AG10803 (cell line): ENCODE results near the gene MBP.

Experiments
- DNase-seq: peaks from one replicate; pipeline ENCODE4 v3.0.0; 2010; ENCODE audit warnings: low read depth
- H3K4me3 ChIP-seq: 2 replicates; pipeline ENCODE4 v1.5.1; 2011; ENCODE audit warnings: mild to moderate bottlenecking, low read length, control low read depth
- TF ChIP-seq, protein P1 (sequence below): conservative IDR thresholded peaks from 2 replicates; pipeline ENCODE4 v1.5.1; 2011; ENCODE audit warnings: mild to moderate bottlenecking, low read length, control low read depth, inconsistent platforms

Gene MBP

GRCh38 chr18:77103187-77103850 is 29.3 kb downstream of the MBP start:
- no peak overlapping the region for H3K4me3 ChIP-seq
- peak; percentile 58 for DNase-seq
- TF ChIP-seq, protein P1, sequence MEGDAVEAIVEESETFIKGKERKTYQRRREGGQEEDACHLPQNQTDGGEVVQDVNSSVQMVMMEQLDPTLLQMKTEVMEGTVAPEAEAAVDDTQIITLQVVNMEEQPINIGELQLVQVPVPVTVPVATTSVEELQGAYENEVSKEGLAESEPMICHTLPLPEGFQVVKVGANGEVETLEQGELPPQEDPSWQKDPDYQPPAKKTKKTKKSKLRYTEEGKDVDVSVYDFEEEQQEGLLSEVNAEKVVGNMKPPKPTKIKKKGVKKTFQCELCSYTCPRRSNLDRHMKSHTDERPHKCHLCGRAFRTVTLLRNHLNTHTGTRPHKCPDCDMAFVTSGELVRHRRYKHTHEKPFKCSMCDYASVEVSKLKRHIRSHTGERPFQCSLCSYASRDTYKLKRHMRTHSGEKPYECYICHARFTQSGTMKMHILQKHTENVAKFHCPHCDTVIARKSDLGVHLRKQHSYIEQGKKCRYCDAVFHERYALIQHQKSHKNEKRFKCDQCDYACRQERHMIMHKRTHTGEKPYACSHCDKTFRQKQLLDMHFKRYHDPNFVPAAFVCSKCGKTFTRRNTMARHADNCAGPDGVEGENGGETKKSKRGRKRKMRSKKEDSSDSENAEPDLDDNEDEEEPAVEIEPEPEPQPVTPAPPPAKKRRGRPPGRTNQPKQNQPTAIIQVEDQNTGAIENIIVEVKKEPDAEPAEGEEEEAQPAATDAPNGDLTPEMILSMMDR = no peak

DNA sequence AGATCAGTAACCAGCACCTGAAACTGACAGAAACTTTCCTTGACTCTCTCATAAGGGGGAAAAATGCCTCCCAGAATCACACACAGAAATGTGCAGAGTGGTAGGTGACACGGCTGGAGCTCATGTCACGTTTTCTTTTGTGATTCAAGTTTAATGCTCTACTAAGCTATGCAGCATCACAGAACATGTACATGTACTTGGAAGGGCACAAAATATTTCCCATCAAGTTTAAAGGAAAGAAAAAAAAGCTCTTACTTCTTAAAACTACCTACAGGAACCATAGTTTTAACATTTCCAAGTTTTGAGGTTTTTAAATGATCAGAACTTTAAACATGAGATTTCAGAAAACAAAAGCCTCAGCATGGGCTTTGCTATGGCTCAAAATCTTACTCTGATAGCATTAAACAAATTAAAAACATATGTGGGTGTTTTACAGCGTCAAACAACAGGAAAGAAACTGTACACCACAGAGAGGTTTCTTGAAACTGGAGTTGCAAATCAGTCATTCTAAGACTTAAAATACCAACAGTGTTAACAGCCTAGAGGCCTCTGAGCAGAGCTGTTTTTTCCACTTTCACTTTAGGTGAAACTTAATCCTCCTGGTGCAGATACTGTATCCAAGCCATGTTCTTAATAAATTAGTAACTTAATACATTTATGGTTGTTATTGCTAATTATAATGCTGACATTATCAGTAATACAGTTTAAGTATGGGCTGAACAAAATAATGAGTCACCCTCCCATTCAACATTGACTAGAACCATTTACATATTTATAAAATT is 30.1 kb downstream of the MBP start:
- TF ChIP-seq, protein P1 = no peak
- H3K4me3 ChIP-seq = peak overlapping the region; percentile 43
- peak; percentile 92 for DNase-seq

GRCh38 chr18:77101410-77102258 is 30.9 kb downstream of the MBP start:
- TF ChIP-seq, protein P1 = no peak
- H3K4me3 ChIP-seq = peak overlapping the region; percentile 43
- peak; percentile 96 for DNase-seq

GRCh38 chr18:77100751-77101355 is 31.7 kb downstream of the MBP start:
- no peak for DNase-seq
- H3K4me3 ChIP-seq = peak overlapping the region; percentile 43
- TF ChIP-seq, protein P1 = no peak

GRCh38 chr18:77099485-77100370 is 32.9 kb downstream of the MBP start:
- DNase-seq = no peak

More at GRCh38 chr18:77099485-77100370, 32.9 kb downstream of the MBP start:
- TF ChIP-seq, protein P1 = no peak
- no peak overlapping the region for H3K4me3 ChIP-seq
